ENCODE measurements around the gene BABAM2.

The BABAM2 gene

DNA sequence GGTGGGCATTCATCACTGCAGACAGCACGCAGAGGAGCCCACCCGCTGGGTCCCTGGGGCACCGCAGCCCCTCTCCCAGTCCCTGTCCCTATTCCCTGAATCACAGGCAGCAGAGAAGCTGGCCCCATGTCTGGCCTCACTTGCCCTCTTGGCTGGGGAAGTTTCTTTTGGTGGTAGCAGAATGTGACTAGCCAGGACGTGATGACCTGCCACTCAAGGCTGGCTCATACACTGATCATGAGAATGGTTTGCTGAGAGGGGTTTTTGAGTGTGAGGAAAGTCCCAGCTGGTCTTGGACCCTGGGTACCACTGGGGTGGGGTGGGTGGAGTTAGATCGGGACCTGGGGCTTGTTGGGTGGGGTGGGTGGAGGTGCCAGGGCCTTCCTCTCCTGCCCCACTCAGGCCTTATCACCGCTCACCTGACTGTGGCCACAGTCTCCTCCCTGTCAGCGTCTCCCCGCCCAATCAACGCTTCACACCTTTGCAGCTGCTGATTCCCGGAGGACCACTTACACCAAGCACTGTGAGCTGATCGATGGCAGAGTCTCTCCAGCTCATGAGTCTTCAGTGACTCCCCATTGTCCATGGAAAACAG, 473.3 kb downstream of the BABAM2 start:
- no peak overlapping the region for H2AFZ ChIP-seq (ENCODE audit: low read depth, low read length, severe bottlenecking)
- H3K27me3 ChIP-seq (ENCODE audit: low read length): no peaks in the 10 kb centered on the region
- H3F3A ChIP-seq (ENCODE audit: insufficient read depth): no peaks in the 10 kb centered on the region
- no peaks in the 10 kb centered on the region for H3K79me2 ChIP-seq (ENCODE audit: insufficient read depth, low read length)
- H3K9ac ChIP-seq (ENCODE audit: low read length): no peak overlapping the region
- H4K20me1 ChIP-seq (ENCODE audit: low read depth, low read length): no peaks in the 10 kb centered on the region
- H3K4me3 ChIP-seq (ENCODE audit: insufficient read depth, low read length, poor library complexity, severe bottlenecking): no peak overlapping the region
- no peaks in the 10 kb centered on the region for H3K9me3 ChIP-seq (ENCODE audit: insufficient read depth, low read length)
- no peaks in the 10 kb centered on the region for H3K36me3 ChIP-seq (ENCODE audit: low read length)
- TF ChIP-seq, protein P1, sequence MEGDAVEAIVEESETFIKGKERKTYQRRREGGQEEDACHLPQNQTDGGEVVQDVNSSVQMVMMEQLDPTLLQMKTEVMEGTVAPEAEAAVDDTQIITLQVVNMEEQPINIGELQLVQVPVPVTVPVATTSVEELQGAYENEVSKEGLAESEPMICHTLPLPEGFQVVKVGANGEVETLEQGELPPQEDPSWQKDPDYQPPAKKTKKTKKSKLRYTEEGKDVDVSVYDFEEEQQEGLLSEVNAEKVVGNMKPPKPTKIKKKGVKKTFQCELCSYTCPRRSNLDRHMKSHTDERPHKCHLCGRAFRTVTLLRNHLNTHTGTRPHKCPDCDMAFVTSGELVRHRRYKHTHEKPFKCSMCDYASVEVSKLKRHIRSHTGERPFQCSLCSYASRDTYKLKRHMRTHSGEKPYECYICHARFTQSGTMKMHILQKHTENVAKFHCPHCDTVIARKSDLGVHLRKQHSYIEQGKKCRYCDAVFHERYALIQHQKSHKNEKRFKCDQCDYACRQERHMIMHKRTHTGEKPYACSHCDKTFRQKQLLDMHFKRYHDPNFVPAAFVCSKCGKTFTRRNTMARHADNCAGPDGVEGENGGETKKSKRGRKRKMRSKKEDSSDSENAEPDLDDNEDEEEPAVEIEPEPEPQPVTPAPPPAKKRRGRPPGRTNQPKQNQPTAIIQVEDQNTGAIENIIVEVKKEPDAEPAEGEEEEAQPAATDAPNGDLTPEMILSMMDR (IDR thresholded peaks at IDR 0.05; ENCODE audit: insufficient read depth, low read length, poor library complexity, severe bottlenecking): no peak
- TF ChIP-seq EZH2phosphoT487 (conservative IDR thresholded peaks at IDR 0.05; ENCODE audit: low read length): no peak
- H3K9me2 ChIP-seq (replicated peaks; ENCODE audit: insufficient read depth, low read length): no peaks in the 10 kb centered on the region
- no peak overlapping the region for H3K4me2 ChIP-seq (ENCODE audit: low read depth, low read length, poor library complexity, severe bottlenecking)
- no peak overlapping the region for H3K27ac ChIP-seq (ENCODE audit: low read depth, low read length)

DNA sequence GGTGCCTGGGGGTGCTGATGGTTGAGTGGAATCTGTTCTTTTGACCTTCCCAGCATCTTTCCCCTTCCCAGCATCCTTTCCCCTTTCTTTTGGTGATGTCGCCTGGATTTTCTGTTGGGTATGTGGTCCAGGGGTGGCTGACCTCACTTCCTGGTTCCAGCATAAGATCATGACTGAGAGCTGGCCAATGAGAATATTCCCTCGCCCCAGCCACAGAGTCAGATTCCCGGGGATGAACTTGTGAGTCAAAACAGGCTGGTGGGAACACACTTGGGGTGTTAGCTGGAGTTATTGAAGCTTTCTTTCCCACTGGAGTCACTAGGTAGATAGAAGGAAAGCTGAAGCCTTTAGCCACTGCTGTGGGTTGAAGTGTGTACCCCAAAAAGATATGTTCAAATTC, 474.1 kb downstream of the BABAM2 start:
- Histone ChIP-seq H3K9me3 (ENCODE audit: insufficient read depth, low read length) (no peaks in the 10 kb centered on the region), H3K36me3 (ENCODE audit: low read length) (no peaks in the 10 kb centered on the region), H3K27ac (ENCODE audit: low read depth, low read length) (no peak overlapping the region), H3K27me3 (ENCODE audit: low read length) (no peaks in the 10 kb centered on the region), H3K79me2 (ENCODE audit: insufficient read depth, low read length) (no peaks in the 10 kb centered on the region), H4K20me1 (ENCODE audit: low read depth, low read length) (no peaks in the 10 kb centered on the region), H3K9me2 (replicated peaks; ENCODE audit: insufficient read depth, low read length) (no peaks in the 10 kb centered on the region), H3F3A (ENCODE audit: insufficient read depth) (no peaks in the 10 kb centered on the region), H2AFZ (ENCODE audit: low read depth, low read length, severe bottlenecking) (no peak overlapping the region), H3K9ac (ENCODE audit: low read length) (no peak overlapping the region), H3K4me3 (ENCODE audit: insufficient read depth, low read length, poor library complexity, severe bottlenecking) (no peak overlapping the region), H3K4me2 (ENCODE audit: low read depth, low read length, poor library complexity, severe bottlenecking) (no peak overlapping the region)
- no peak for TF ChIP-seq EZH2phosphoT487 (conservative IDR thresholded peaks at IDR 0.05; ENCODE audit: low read length)

DNA sequence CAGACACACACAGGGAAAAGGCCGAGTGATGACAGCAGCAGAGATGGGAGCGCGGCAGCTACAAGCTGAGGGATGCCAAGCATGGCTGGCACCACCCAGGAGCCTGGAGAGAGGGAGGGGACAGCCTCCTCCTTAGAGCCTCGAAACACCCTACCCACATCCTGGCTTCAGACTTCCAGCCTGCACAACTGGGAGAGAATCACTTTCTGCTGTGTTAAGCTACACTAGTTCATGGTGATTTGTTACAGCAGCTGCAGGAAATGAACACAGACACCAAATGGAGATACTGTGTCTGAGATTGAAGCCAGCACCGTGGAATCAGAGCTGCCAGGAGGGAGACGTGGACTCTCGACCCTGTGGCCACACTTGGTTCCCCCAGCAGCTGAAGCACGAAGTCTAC, 474.6 kb downstream of the BABAM2 start:
- H3K9me3 ChIP-seq (ENCODE audit: insufficient read depth, low read length): no peaks in the 10 kb centered on the region
- H3K27ac ChIP-seq (ENCODE audit: low read depth, low read length): no peak overlapping the region
- no peaks in the 10 kb centered on the region for H4K20me1 ChIP-seq (ENCODE audit: low read depth, low read length)
- H3F3A ChIP-seq (ENCODE audit: insufficient read depth): no peaks in the 10 kb centered on the region
- no peaks in the 10 kb centered on the region for H3K36me3 ChIP-seq (ENCODE audit: low read length)
- H3K27me3 ChIP-seq (ENCODE audit: low read length): no peaks in the 10 kb centered on the region
- H2AFZ ChIP-seq (ENCODE audit: low read depth, low read length, severe bottlenecking): no peak overlapping the region
- no peak for TF ChIP-seq EZH2phosphoT487 (conservative IDR thresholded peaks at IDR 0.05; ENCODE audit: low read length)
- TF ChIP-seq, protein P1 (IDR thresholded peaks at IDR 0.05; ENCODE audit: insufficient read depth, low read length, poor library complexity, severe bottlenecking): no peak
- H3K4me3 ChIP-seq (ENCODE audit: insufficient read depth, low read length, poor library complexity, severe bottlenecking): no peak overlapping the region
- H3K9ac ChIP-seq (ENCODE audit: low read length): no peak overlapping the region
- no peak overlapping the region for H3K4me2 ChIP-seq (ENCODE audit: low read depth, low read length, poor library complexity, severe bottlenecking)
- H3K79me2 ChIP-seq (ENCODE audit: insufficient read depth, low read length): no peaks in the 10 kb centered on the region
- no peaks in the 10 kb centered on the region for H3K9me2 ChIP-seq (replicated peaks; ENCODE audit: insufficient read depth, low read length)

DNA sequence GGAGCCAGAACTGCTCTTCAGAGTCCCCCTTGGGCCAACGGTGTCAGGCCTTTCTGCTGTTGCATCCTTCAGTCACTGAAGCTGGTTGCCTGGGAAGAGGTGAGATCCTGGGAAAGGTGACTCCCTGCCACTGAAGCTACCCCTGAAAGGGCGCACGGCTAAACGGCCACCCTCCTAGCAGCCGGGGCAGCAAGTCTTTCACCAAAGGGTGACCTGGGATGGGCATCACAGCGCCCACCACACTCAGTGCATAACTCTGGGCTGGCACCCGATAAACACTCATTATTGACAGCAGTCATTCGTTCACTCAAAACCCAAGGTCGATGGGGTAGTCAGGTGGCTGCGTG, 475.6 kb downstream of the BABAM2 start:
- no peak for TF ChIP-seq EZH2phosphoT487 (conservative IDR thresholded peaks at IDR 0.05; ENCODE audit: low read length)
- TF ChIP-seq, protein P1 (IDR thresholded peaks at IDR 0.05; ENCODE audit: insufficient read depth, low read length, poor library complexity, severe bottlenecking): no peak

More for the DNA sequence above, 475.6 kb downstream of the BABAM2 start:
- Histone ChIP-seq H3K4me3 (ENCODE audit: insufficient read depth, low read length, poor library complexity, severe bottlenecking) (no peak overlapping the region), H3K27ac (ENCODE audit: low read depth, low read length) (no peak overlapping the region), H3K79me2 (ENCODE audit: insufficient read depth, low read length) (no peaks in the 10 kb centered on the region), H3K9me2 (replicated peaks; ENCODE audit: insufficient read depth, low read length) (no peaks in the 10 kb centered on the region), H3K27me3 (ENCODE audit: low read length) (no peaks in the 10 kb centered on the region), H3K9ac (ENCODE audit: low read length) (no peak overlapping the region), H2AFZ (ENCODE audit: low read depth, low read length, severe bottlenecking) (no peak overlapping the region), H3K36me3 (ENCODE audit: low read length) (no peaks in the 10 kb centered on the region), H3K9me3 (ENCODE audit: insufficient read depth, low read length) (no peaks in the 10 kb centered on the region), H3F3A (ENCODE audit: insufficient read depth) (no peaks in the 10 kb centered on the region), H3K4me2 (ENCODE audit: low read depth, low read length, poor library complexity, severe bottlenecking) (no peak overlapping the region), H4K20me1 (ENCODE audit: low read depth, low read length) (no peaks in the 10 kb centered on the region)

Data from SU-DHL-6 (cell line).